Spleen (tissue), 7 donors: ENCODE results near the gene MST1R.

Experiments
- POLR2A ChIP-seq, 3 donors: fragments of 450-650 bp; IDR thresholded peaks; one replicate each; pipeline ENCODE4 v1.5.1; 2017; ENCODE audit warnings: antibody characterized with exemption in 3 of 3, mild to moderate bottlenecking in 1 of 3
- POLR2AphosphoS5 ChIP-seq, 3 donors: sonication (generic); formaldehyde crosslinking; IDR thresholded peaks; one replicate each; pipeline ENCODE4 v1.5.1; 2017; ENCODE audit warnings: antibody characterized with exemption in 3 of 3
- TF ChIP-seq, protein P1 (sequence below), 11 experiments: fragments of 200-600 bp in 7 of 11; fragments of 450-650 bp in 4 of 11; sonication (generic) in 4 of 11; IDR thresholded peaks in 8 of 11; conservative IDR thresholded peaks in 3 of 11; 1 replicate in 7 of 11; 2 replicates in 4 of 11; pipeline versions ENCODE4 v1.4.0 to v1.8.0; 2016 to 2021; ENCODE audit warnings: antibody characterized with exemption in 11 of 11, inconsistent platforms in 4 of 11, mild to moderate bottlenecking in 1 of 11
- donor health status: DM: no; HTN: no; CAD: no; lungs with moderate emphysema.
- donor health status: DM: no; HTN: no; CAD: no.
- donor health status: DM: no; HTN: no; CAD: no.

DNA sequence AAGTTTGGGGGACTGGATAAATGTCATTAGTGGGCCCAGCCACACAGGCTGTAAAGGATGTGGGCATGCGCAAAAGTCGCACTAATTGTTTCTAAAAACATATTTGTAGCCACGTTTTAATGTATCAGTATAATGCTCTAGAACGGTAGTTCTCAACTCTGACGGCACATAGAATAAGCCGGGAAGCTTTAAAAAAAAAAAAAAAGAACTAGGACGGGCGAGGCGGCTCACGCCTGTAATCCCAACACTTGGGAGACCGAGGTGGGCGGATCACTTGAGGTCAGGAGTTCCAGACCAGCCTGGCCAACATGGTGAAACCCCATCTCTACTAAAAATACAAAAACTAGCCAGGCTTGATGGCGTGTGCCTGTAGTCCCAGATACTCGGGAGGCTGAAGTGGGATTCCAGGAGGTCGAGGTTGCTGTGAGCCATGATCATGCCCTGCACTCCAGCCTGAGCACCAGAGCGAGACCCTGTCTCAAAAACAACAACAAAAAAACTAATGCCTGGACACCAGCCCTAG is 26.6 kb upstream of the MST1R start:
- TF ChIP-seq, protein P1, sequence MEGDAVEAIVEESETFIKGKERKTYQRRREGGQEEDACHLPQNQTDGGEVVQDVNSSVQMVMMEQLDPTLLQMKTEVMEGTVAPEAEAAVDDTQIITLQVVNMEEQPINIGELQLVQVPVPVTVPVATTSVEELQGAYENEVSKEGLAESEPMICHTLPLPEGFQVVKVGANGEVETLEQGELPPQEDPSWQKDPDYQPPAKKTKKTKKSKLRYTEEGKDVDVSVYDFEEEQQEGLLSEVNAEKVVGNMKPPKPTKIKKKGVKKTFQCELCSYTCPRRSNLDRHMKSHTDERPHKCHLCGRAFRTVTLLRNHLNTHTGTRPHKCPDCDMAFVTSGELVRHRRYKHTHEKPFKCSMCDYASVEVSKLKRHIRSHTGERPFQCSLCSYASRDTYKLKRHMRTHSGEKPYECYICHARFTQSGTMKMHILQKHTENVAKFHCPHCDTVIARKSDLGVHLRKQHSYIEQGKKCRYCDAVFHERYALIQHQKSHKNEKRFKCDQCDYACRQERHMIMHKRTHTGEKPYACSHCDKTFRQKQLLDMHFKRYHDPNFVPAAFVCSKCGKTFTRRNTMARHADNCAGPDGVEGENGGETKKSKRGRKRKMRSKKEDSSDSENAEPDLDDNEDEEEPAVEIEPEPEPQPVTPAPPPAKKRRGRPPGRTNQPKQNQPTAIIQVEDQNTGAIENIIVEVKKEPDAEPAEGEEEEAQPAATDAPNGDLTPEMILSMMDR (IDR thresholded peaks at IDR 0.05 in 8 of 11, conservative IDR thresholded peaks at IDR 0.05 in 3 of 11), result no peak
- TF ChIP-seq POLR2A (IDR thresholded peaks at IDR 0.05), result no peak
- no peak for TF ChIP-seq POLR2AphosphoS5 (IDR thresholded peaks at IDR 0.05)
